ENCODE results near the gene LDAH.
A peak's percentile ranks its signal among the peaks of the same experiment; 100 is the strongest.

The LDAH gene

GRCh38 chr2:20667531-20668401 is 155.1 kb downstream of the LDAH start:
- DNase-seq (ENCODE audit: low spot score): peak; percentile 26

- peak; percentile 59 for DNase-seq (ENCODE audit: low spot score)
Measured at GRCh38 chr2:20667151-20667530, 155.8 kb downstream of the LDAH start.

GRCh38 chr2:20666304-20667150 is 156.4 kb downstream of the LDAH start, which contains the start of gene GDF7:
Gene GDF7 (plus strand): TSS chr2:20667144. CDS start chr2:20667240, 96 bp downstream.
- DNase-seq (ENCODE audit: low spot score): peak; percentile 74

- DNase-seq (ENCODE audit: low spot score): no peak
Measured at GRCh38 chr2:20666005-20666303, 156.9 kb downstream of the LDAH start.

- DNase-seq (ENCODE audit: low spot score): no peak
Measured at GRCh38 chr2:20665243-20666004, 157.5 kb downstream of the LDAH start.

GRCh38 chr2:20664431-20665242 is 158.3 kb downstream of the LDAH start:
- DNase-seq (ENCODE audit: low spot score): no peak

GRCh38 chr2:20664071-20664390 is 158.9 kb downstream of the LDAH start:
- DNase-seq (ENCODE audit: low spot score): no peak

- DNase-seq (ENCODE audit: low spot score): no peak
Measured at GRCh38 chr2:20663196-20664070, 159.5 kb downstream of the LDAH start.

- DNase-seq (ENCODE audit: low spot score): no peak
Measured at GRCh38 chr2:20662308-20662937, 160.5 kb downstream of the LDAH start.

- DNase-seq (ENCODE audit: low spot score): peak; percentile 80
Measured at GRCh38 chr2:20661421-20662307, 161.2 kb downstream of the LDAH start.

GRCh38 chr2:20660506-20661420 is 162.1 kb downstream of the LDAH start:
- DNase-seq (ENCODE audit: low spot score): no peak

GRCh38 chr2:20657522-20658235 is 165.2 kb downstream of the LDAH start:
- DNase-seq (ENCODE audit: low spot score): no peak

- DNase-seq (ENCODE audit: low spot score): no peak
Measured at GRCh38 chr2:20656561-20656960, 166.3 kb downstream of the LDAH start.

- no peak for DNase-seq (ENCODE audit: low spot score)
Measured at GRCh38 chr2:20654535-20654813, 168.4 kb downstream of the LDAH start.

GRCh38 chr2:20653695-20654534 is 169.0 kb downstream of the LDAH start:
- DNase-seq (ENCODE audit: low spot score): no peak

- DNase-seq (ENCODE audit: low spot score): no peak
Measured at GRCh38 chr2:20652673-20653575, 170.0 kb downstream of the LDAH start.
